GM12875 (cell line): Measurements from ENCODE around the gene CMTM7.

Experiments
- H3K4me3 ChIP-seq: one replicate; pipeline ENCODE4 v1.5.1; 2011; ENCODE audit warnings: low read depth, low read length, control low read depth
- CTCF ChIP-seq: IDR thresholded peaks from 2 replicates; pipeline ENCODE4 v1.5.1; 2011; ENCODE audit warnings: low read depth, mild to moderate bottlenecking, control low read depth, inconsistent platforms, low read length, moderate library complexity, borderline replicate concordance; ENCODE audit not compliant: insufficient read depth

CMTM7 gene

GRCh38 chr3:32492684-32493436 lies 101.2 kb downstream of the CMTM7 start:
- no peak overlapping the region for H3K4me3 ChIP-seq
- TF ChIP-seq CTCF = no peak

GRCh38 chr3:32493437-32494414 lies 102.1 kb downstream of the CMTM7 start:
- no peak for TF ChIP-seq CTCF
- no peak overlapping the region for H3K4me3 ChIP-seq

GRCh38 chr3:32495085-32495484 lies 103.4 kb downstream of the CMTM7 start:
- no peak overlapping the region for H3K4me3 ChIP-seq
- no peak for TF ChIP-seq CTCF

- H3K4me3 ChIP-seq = no peak overlapping the region
- no peak for TF ChIP-seq CTCF
These were observed 104.0 kb downstream of the CMTM7 start for GRCh38 chr3:32495609-32496008.

GRCh38 chr3:32498252-32498651 lies 106.6 kb downstream of the CMTM7 start:
- no peak for TF ChIP-seq CTCF

GRCh38 chr3:32498992-32499391 lies 107.3 kb downstream of the CMTM7 start:
- TF ChIP-seq CTCF = no peak

More at GRCh38 chr3:32498252-32498651, 106.6 kb downstream of the CMTM7 start:
- H3K4me3 ChIP-seq = no peak overlapping the region

GRCh38 chr3:32499585-32499984 lies 107.9 kb downstream of the CMTM7 start:
- no peak overlapping the region for H3K4me3 ChIP-seq
- no peak for TF ChIP-seq CTCF

More at GRCh38 chr3:32498992-32499391, 107.3 kb downstream of the CMTM7 start:
- no peak overlapping the region for H3K4me3 ChIP-seq
